Kidney (tissue), 14 donors: ENCODE measurements around the gene MIDN. TPM values are rescaled to one million over a fixed set of nuclear protein-coding genes. Genes with fewer than 3 reads are reported as not detected.
A peak's percentile ranks its signal among the peaks of the same experiment; 100 is the strongest.

ENCODE experiments used
- DNase-seq, 5 donors: peaks; one replicate each; pipeline ENCODE4 v3.0.0-alpha.2; 2013 to 2020
- FAIRE-seq: peaks from 2 replicates; lab custom pipeline; 2012; peaks lifted over from hg19 to GRCh38; lab: Jason Lieb, UNC
- H3K27ac ChIP-seq, 2 donors: one replicate each; pipeline ENCODE4 v1.7.0; 2013; ENCODE audit warnings: low read depth in 2 of 2, low read length in 2 of 2, inconsistent platforms in 1 of 2
- H3K27me3 ChIP-seq: one replicate; pipeline ENCODE4 v1.7.1; 2013; ENCODE audit warnings: low read length, inconsistent platforms; ENCODE audit not compliant: control insufficient read depth, insufficient read depth
- H3K36me3 ChIP-seq, 3 donors: one replicate each; pipeline versions ENCODE4 v1.7.0 to v1.7.1; 2013; ENCODE audit warnings: low read length in 3 of 3, control low read depth in 1 of 3, inconsistent platforms in 1 of 3; ENCODE audit not compliant: insufficient read depth in 3 of 3, control insufficient read depth in 2 of 3
- H3K4me1 ChIP-seq, 3 donors: one replicate each; pipeline versions ENCODE4 v1.7.0 to v1.7.1; 2013; ENCODE audit warnings: low read length in 3 of 3, inconsistent platforms in 1 of 3, low read depth in 1 of 3; ENCODE audit not compliant: control insufficient read depth in 2 of 3, insufficient read depth in 2 of 3
- H3K4me3 ChIP-seq, 3 donors: one replicate each; pipeline versions ENCODE4 v1.7.0 to v1.8.1; 2013; ENCODE audit warnings: low read length in 3 of 3, control low read depth in 1 of 3, inconsistent platforms in 1 of 3
- H3K9ac ChIP-seq, 3 donors: one replicate each; pipeline versions ENCODE4 v1.7.0 to v1.7.1; 2013; ENCODE audit warnings: low read length in 3 of 3, control low read depth in 1 of 3, inconsistent platforms in 1 of 3
- H3K9me3 ChIP-seq, 3 donors: one replicate each; pipeline versions ENCODE4 v1.7.0 to v1.7.1; 2013; ENCODE audit warnings: low read length in 3 of 3, control low read depth in 1 of 3, inconsistent platforms in 1 of 3; ENCODE audit not compliant: control insufficient read depth in 2 of 3, insufficient read depth in 1 of 3
- intact Hi-C: fragments of 100-400 bp; cut with DNase I; formaldehyde crosslinking; loops from one replicate; pipeline ENCODE4 v1.11.1; 2022
- polyA plus RNA-seq: library from polyadenylated mRNA; stranded (reverse); fragments of 350-450 nt; fragmentation: Illumina TruSeq; extraction: RNeasy Lipid Tissue Mini Kit (QIAGEN cat#74804); gene quantifications from one replicate; pipeline ENCODE4 v1.2.3, GENCODE V29; 2014; ENCODE audit warnings: low read depth, low replicate concordance; ENCODE audit not compliant: insufficient read depth
- total RNA-seq: library from RNA; stranded (reverse); fragmentation: NEBNext Ultra II Directional; extraction: Animal tissue kit (Norgen Biotek cat#: 25700); gene quantifications from one replicate; pipeline ENCODE4 v1.2.1, GENCODE V29; 2021
- TF ChIP-seq, protein P1 (sequence below): IDR thresholded peaks from 3 replicates; pipeline ENCODE4 v1.5.1; 2012; ENCODE audit warnings: mild to moderate bottlenecking, moderate library complexity, borderline replicate concordance; ENCODE audit not compliant: insufficient read depth; ENCODE audit errors: extremely low read depth
- donor health status: control.
- donor health status: control.
- donor health status: control.
- donor health status: control.
- donor health status: control.
- donor health status: DM: yes; HTN: yes; CAD: no.
- donor health status: Normal renal cell carcinoma (clear cell type).

MIDN gene
- total and polyA plus RNA-seq, 2 donors from 2014 or later: 21.3 to 205 TPM

GRCh38 chr19:1258707-1259205, 10.4 kb downstream of the MIDN start:
- peaks cover 5 to 30% (median 17%) of the 10 kb centered on the region in 3 donors for H3K36me3 ChIP-seq
- intact Hi-C loops: no loop called here
- H3K4me1 ChIP-seq: peaks cover 0 to 73% (median 35%) of the 10 kb centered on the region in 3 donors
- H3K4me3 ChIP-seq: peak overlapping the region in 1 of 3 donors; percentile 29
- no peak for FAIRE-seq
- H3K9ac ChIP-seq: peak overlapping the region in 1 of 3 donors; percentile 81
- no peak for DNase-seq
- peak overlapping the region; percentile 93 to 98 for H3K27ac ChIP-seq
- H3K9me3 ChIP-seq: no peaks in the 10 kb centered on the region
- TF ChIP-seq, protein P1, sequence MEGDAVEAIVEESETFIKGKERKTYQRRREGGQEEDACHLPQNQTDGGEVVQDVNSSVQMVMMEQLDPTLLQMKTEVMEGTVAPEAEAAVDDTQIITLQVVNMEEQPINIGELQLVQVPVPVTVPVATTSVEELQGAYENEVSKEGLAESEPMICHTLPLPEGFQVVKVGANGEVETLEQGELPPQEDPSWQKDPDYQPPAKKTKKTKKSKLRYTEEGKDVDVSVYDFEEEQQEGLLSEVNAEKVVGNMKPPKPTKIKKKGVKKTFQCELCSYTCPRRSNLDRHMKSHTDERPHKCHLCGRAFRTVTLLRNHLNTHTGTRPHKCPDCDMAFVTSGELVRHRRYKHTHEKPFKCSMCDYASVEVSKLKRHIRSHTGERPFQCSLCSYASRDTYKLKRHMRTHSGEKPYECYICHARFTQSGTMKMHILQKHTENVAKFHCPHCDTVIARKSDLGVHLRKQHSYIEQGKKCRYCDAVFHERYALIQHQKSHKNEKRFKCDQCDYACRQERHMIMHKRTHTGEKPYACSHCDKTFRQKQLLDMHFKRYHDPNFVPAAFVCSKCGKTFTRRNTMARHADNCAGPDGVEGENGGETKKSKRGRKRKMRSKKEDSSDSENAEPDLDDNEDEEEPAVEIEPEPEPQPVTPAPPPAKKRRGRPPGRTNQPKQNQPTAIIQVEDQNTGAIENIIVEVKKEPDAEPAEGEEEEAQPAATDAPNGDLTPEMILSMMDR: no peak
- no peaks in the 10 kb centered on the region for H3K27me3 ChIP-seq

DNA sequence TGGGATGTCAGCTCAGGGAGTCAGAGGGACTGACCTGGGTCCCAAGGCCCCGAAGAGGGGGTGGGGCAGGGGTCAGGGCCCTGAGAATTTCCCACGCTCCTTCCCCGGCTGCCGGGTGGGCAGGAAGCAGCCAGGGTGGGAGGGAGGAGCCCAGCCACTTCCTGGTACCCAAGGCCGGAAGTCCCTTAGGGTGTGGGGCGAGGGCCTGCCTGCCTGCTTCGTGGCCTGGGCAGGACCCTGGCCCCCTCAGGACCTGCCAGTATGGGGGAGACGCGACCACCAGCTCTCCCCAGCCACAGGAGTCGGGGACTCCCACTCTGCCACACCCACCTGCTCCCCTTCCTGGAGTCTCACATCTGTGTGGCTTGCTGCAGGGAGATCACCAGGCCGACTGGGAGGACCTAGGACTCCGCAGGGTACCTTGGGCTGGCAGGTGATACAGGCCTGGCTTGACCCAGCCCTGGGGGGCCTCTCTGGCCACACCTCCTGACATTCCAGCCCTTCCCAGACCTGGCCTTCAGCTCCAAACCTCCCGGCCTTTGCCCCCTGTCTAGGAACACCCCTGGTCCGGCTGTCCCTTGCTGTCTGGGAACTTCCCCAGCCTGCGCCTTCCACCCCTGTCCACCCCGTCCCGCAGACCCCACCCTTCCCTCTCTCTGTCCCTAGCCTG, 11.0 kb downstream of the MIDN start:
- peaks cover 5 to 26% (median 17%) of the 10 kb centered on the region in 3 donors for H3K36me3 ChIP-seq
- intact Hi-C loops: no loop called here
- no peaks in the 10 kb centered on the region for H3K9me3 ChIP-seq
- H3K27ac ChIP-seq: peak overlapping the region; percentile 93 to 98
- DNase-seq: peak; percentile 58 to 95 (median 68)
- H3K27me3 ChIP-seq: no peaks in the 10 kb centered on the region
- H3K4me1 ChIP-seq: peaks cover 0 to 67% (median 34%) of the 10 kb centered on the region in 3 donors
- TF ChIP-seq, protein P1: no peak
- no peak for FAIRE-seq
- peak overlapping the region in 2 of 3 donors; percentile 26 to 81 for H3K9ac ChIP-seq
- peak overlapping the region in 1 of 3 donors; percentile 29 for H3K4me3 ChIP-seq

GRCh38 chr19:1259876-1260748, 11.7 kb downstream of the MIDN start:
- Histone ChIP-seq H3K36me3 (peaks cover 2 to 19% (median 12%) of the 10 kb centered on the region in 3 donors), H3K9me3 (no peaks in the 10 kb centered on the region), H3K4me3 (peak overlapping the region in 2 of 3 donors; percentile 16 to 29), H3K9ac (peak overlapping the region in 1 of 3 donors; percentile 81), H3K27me3 (no peaks in the 10 kb centered on the region), H3K4me1 (peaks cover 0 to 63% (median 37%) of the 10 kb centered on the region in 3 donors), H3K27ac (peak overlapping the region; percentile 93 to 98)
- DNase-seq: no peak
- FAIRE-seq: no peak
- TF ChIP-seq, protein P1: no peak
- intact Hi-C loops: no loop called here
